Hypothalamus (tissue), 51 donors: ENCODE measurements around the gene SH3TC2.

Experiments
- DNase-seq, 51 donors: peaks; one replicate each; lab custom pipeline; 2025; lab: John Stamatoyannopoulos, UW

SH3TC2 gene

DNA sequence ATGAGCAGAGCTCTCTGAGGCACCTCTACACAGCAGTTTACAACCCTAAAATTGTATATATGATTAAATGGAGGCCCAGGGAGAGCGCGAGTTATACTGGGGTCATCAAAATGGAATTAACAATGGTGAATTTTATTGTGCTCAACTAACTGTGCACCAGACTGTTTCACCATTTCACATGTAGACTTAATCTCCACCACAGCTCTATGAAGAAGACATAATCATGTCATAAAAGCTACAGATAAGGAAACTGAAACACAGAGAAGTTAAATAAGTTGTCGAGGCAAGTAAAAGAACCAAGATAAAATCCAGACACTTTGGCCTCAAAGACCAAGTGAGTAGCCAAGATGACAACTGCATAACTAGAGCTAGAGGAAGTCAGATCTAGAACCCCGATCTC, 1.5 kb downstream of the SH3TC2 start:
- no peak for DNase-seq

DNA sequence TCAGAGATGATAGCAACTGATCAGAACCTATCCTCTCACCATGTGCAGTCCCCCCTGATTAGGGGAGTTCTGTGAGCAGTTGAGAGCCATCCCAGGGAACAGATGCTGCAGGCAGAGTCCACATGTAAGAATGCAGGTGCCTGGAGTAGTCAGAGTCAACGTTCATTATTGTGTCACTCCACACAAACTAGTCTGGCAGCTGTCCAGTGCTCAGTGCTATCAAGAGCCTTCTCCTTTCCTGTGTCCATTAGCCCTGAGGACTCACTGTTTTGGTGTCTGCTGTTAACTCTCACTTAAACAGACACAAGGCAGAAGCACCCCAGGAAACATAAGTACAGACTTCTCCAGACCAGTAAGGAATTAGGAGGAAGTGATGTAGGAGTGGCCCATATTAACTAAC, 2.5 kb downstream of the SH3TC2 start:
- DNase-seq: peak in 2 of 51 donors; percentile 2 to 12

GRCh38 chr5:149056616-149057165, 6.2 kb downstream of the SH3TC2 start:
- DNase-seq: no peak

DNA sequence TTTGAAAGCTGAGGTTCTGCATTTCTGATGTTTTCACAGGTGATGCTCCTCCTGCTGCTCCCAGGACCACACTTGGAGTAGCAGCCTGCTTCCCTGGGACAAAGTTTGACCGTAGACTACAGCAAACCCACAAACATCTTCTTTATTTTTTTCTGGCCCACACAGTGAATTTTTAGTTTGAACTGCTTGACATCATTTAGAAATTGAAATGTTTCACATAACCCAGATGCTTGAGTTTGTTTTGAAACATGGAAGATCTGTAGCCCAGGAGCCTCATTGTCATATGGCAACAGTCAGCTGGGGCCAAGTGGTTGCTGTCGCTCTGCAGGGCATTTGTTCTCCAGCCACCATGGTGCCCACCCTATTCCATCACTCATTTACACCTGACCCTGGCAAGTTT, 8.4 kb downstream of the SH3TC2 start:
- DNase-seq: no peak

GRCh38 chr5:149053072-149053695, 9.7 kb downstream of the SH3TC2 start:
- DNase-seq: no peak

- no peak for DNase-seq
These were observed 13.5 kb downstream of the SH3TC2 start for GRCh38 chr5:149049371-149049781.

- no peak for DNase-seq
These were observed 14.1 kb downstream of the SH3TC2 start for GRCh38 chr5:149048811-149049210.

DNA sequence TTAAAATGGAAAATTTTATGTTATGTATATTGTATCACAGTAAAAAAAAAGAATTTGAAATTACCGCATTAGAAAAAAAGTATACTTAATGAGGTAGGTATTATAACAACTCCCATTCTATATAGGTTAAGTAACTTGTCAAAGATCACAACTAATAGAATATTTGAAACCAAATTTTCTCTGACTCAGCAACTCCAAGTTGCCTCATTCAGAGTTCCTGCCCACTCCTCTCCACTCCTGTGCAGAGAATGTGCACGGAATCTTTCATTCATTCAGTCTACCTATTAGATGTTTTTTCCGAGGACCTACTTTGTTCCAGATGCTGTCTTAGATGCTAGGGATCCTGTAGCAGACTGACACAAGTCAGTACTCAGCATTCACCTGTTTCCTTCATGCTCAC, 15.4 kb downstream of the SH3TC2 start:
- no peak for DNase-seq

GRCh38 chr5:149046196-149046829, 16.5 kb downstream of the SH3TC2 start:
- no peak for DNase-seq

GRCh38 chr5:149045089-149045460, 17.8 kb downstream of the SH3TC2 start:
- DNase-seq: no peak

DNA sequence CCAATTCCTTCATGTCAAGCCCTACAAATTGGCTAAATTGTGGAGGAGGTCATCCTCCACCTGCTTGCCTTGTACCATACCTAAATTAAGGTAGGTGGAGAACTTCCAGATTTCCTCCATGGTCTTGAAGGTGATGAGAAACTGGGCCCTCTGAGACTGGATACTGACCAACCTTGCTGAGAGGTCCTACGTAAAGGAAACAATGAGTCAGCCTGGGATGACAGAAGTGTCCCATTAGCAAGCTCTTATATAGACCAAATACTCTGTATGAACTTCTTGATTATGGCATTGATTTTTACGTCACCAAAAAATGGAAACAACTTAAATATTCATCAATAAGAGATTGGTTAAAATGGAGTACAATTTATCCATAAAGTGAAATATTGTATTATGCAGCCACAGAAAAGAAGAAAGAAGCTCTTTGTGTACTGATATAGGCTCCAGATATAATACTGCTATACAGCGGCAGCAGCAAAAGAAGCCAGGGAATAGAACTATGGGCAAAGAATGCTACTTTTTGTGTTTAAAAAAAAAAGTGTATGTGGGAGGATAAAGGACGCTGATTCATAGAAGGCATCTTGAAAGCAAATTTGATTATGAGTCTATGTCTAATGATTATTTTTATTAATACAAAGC, 18.3 kb downstream of the SH3TC2 start:
- no peak for DNase-seq

DNA sequence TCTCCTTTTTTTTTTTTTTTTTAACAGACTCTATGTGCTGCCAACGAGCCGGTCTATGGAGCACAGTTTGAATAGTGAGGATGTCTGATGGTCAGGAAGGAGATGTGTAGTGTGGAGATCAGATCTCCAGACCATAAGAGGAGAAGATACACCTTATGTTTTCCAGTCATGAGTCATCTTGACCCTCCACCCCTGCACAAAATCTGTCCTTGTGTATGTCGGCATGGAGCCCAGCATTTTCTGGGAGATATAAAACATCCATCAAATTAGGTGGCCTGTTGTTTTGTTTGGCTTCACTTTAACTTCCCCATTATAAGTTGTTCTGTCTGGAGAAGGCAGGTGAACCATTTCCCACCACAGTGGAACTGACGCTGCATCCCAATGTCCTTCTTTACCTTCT, 19.2 kb downstream of the SH3TC2 start:
- DNase-seq: no peak

DNA sequence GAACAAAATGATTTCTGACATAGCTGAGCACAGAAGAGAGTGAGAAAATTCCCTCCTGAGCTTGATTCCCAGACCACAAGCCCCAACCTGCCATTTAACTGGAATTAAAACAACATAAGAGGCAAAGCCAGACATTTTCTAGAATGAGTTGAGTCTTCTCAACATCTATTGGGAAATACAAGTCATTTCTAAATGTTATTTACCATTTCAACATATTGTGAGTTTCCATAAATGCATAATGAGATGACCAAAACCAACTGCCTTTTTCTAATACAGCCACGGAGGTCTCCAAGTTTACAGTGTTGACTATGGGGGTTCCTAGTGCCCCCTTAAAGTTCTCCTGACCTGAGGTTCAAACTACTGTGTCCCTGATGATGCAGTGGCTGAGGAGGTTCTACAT, 20.0 kb downstream of the SH3TC2 start:
- no peak for DNase-seq

GRCh38 chr5:149041242-149041641, 21.6 kb downstream of the SH3TC2 start:
- DNase-seq: peak in 6 of 51 donors; percentile 6 to 33 (median 16)

DNA sequence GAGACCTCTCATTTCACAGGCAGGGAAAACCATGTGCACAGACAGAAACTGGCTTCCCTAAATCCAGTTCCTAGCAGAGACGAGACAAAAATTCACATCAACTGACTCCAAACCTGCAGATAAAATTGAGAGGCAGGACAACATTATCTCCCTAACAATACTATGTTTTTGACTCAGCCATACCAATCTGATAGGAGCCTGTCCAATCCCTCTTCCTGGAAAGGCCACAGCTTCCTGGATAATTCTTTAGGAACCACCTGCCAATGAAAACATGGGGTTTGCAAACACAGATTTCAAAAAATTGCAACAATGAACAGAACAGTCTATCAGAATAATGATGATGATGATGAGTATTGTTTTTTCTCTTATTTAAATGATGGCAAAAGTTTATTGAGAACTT, 22.4 kb downstream of the SH3TC2 start:
- DNase-seq: no peak

DNA sequence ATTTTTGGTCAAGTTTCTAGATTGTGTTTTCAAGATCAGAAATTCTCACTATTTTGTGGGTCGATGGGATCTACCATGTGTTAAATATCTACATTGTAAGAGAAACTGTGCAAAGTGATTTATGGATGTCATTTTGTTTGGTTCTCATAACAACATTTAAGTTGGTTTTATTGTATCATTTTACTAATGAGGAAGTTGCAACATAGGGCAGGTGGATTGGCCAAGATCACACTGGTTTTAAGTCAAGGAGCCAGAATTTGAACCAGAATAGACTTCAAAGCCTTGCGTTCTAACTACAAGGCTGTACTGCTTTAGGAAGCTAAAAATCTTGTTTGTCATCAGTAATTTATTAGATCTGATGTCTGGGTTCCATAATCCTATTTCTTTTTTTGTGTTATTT, 23.4 kb downstream of the SH3TC2 start:
- DNase-seq: no peak

DNA sequence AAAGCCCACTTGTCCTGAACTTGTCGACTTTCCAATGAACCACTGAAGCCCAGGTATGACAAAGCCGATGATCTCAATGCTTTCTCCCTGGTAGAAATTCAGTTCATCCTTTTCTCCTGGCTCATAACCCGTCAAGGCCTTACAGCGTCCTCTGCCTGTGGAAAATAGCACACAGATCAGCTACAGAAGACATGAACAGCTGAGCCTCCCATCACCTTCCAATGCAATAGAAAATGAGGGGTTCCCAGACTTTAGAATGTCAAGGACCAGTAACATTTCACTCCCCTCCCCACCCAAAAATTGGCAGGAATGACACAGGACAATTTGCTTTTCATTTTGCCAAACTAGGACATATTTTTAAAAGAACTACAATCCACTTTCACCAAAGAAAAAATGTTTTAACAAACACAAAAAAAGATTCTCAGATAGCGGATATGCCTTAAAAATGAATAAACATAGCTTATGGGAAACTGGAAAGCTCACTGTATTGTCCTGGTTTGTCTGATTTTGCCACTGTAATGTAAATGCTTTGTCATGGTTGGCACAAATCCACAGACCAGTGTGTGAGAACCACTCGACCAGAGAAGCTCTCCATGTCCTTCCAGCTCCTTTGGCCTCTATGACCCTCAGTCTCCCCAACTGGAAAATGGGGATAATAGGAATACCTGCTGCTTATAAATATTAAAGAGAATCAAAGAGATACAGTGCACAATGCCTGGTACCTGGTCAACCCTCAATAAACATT, 24.4 kb downstream of the SH3TC2 start:
- DNase-seq: peak in 1 of 51 donors; percentile 9

- no peak for DNase-seq
These were observed 25.0 kb downstream of the SH3TC2 start for GRCh38 chr5:149037817-149038216.

DNA sequence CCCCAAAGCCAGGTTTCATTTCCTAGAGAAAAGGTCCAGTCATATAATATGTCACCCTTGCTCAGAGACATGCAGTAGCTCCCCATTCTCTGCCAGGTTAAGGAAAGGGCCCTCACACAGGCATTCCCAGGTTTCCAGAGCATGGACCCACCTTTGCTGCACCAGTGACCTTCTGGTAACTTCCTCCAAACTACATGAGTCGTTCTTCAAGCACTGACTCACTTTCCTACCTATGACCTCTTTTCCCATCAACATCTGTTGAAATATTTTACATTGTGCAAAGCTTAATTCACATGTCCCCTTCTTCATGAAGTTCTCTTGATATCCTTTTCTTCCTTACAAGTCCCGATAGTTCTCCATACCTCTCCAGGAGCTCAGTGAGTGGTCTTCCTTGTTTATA, 25.9 kb downstream of the SH3TC2 start:
- DNase-seq: no peak

DNA sequence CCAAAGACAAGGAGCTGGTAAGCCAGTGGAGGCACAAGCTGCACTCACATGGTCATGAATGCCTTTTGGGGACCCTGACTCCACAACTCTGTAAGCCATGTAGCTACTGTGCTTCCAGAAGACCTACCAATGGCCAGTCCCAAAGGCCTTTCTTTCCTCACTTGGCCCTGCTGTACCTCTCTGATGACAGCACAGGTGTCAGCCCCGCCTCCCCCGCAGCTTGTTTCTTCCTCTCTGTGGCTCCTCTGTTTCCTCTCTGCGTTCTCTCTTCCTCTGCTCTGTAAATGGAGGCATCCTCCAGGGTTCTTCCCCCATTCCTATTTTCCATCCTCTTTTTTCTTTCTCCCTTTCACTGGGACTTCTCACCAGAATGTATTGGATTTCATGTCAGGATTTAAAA, 26.7 kb downstream of the SH3TC2 start:
- no peak for DNase-seq

- DNase-seq: peak in 44 of 51 donors; percentile 8 to 85 (median 54)
These were observed 27.5 kb downstream of the SH3TC2 start for GRCh38 chr5:149035372-149035790.
